A673 (cell line): Measurements from ENCODE around the gene LCE1E.

Experiments used
- CTCF ChIP-seq: fragments of 300-800, 200-600 bp; sonication (generic); conservative IDR thresholded peaks from 2 replicates; pipeline ENCODE4 v1.5.1; 2017; ENCODE audit warnings: low read depth, mild to moderate bottlenecking, antibody characterized with exemption, low read length, moderate library complexity, mixed read lengths
- EZH2 ChIP-seq: fragments of 200-600 bp; sonication (generic); IDR thresholded peaks from 2 replicates; pipeline ENCODE4 v1.6.1; 2017; ENCODE audit warnings: borderline replicate concordance, low read depth, mild to moderate bottlenecking, mixed read lengths, antibody characterized with exemption, low read length; ENCODE audit not compliant: poor library complexity, severe bottlenecking

GRCh38 chr1:152753586-152753985, 32.5 kb upstream of the LCE1E start:
- TF ChIP-seq CTCF (no peak), EZH2 (no peak)
